ENCODE measurements around the gene XRCC4.

Gene XRCC4

DNA sequence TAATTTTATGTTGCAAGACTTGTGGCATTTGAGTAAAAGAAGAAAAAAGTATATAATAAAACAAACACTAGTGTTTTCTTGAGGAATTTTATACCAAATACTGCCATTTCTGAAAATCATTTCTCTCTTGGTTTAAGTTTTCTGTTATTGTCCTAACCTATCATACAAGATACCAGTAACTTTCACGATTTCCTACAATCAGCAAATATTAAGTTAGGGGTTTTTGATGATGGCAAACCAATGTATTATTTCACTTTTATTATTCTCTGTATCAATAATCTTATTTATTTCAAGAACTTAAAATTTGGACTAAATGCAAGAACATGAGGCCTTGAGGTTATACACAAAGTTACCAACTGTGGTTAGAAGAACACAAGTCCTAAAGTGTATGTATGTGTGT lies 285.2 kb downstream of the XRCC4 start:
- no peaks in the 10 kb centered on the region for H3K9me3 ChIP-seq (ENCODE audit: severe bottlenecking)
- ATAC-seq (ENCODE audit: low read depth) (no peak), DNase-seq (ENCODE audit: low spot score) (no peak)
- H3K27me3 ChIP-seq (ENCODE audit: insufficient read depth, poor library complexity, severe bottlenecking): no peaks in the 10 kb centered on the region
- no peak for TF ChIP-seq CTCF (IDR thresholded peaks at IDR 0.05; ENCODE audit: poor library complexity, severe bottlenecking)
- no peak overlapping the region for H3K4me3 ChIP-seq (ENCODE audit: severe bottlenecking)
- no peaks in the 10 kb centered on the region for H3K4me1 ChIP-seq (ENCODE audit: insufficient read depth, poor library complexity, severe bottlenecking)
- no peak overlapping the region for H3K27ac ChIP-seq (ENCODE audit: poor library complexity, severe bottlenecking)
- no peaks in the 10 kb centered on the region for H3K36me3 ChIP-seq (ENCODE audit: low read depth)

- DNase-seq (ENCODE audit: low spot score) (no peak), ATAC-seq (ENCODE audit: low read depth) (no peak)
- Histone ChIP-seq H3K27me3 (ENCODE audit: insufficient read depth, poor library complexity, severe bottlenecking) (no peaks in the 10 kb centered on the region), H3K9me3 (ENCODE audit: severe bottlenecking) (no peaks in the 10 kb centered on the region), H3K27ac (ENCODE audit: poor library complexity, severe bottlenecking) (no peak overlapping the region), H3K4me3 (ENCODE audit: severe bottlenecking) (no peak overlapping the region), H3K36me3 (ENCODE audit: low read depth) (no peaks in the 10 kb centered on the region), H3K4me1 (ENCODE audit: insufficient read depth, poor library complexity, severe bottlenecking) (no peaks in the 10 kb centered on the region)
- no peak for TF ChIP-seq CTCF (IDR thresholded peaks at IDR 0.05; ENCODE audit: poor library complexity, severe bottlenecking)
Measured at GRCh38 chr5:83363111-83363885, 286.0 kb downstream of the XRCC4 start.

- H3K4me1 ChIP-seq (ENCODE audit: insufficient read depth, poor library complexity, severe bottlenecking): no peaks in the 10 kb centered on the region
- ATAC-seq (ENCODE audit: low read depth) (no peak), DNase-seq (ENCODE audit: low spot score) (no peak)
- no peaks in the 10 kb centered on the region for H3K9me3 ChIP-seq (ENCODE audit: severe bottlenecking)
- TF ChIP-seq CTCF (IDR thresholded peaks at IDR 0.05; ENCODE audit: poor library complexity, severe bottlenecking): no peak
- H3K27me3 ChIP-seq (ENCODE audit: insufficient read depth, poor library complexity, severe bottlenecking): no peaks in the 10 kb centered on the region
- no peaks in the 10 kb centered on the region for H3K36me3 ChIP-seq (ENCODE audit: low read depth)
- H3K27ac ChIP-seq (ENCODE audit: poor library complexity, severe bottlenecking): no peak overlapping the region
- H3K4me3 ChIP-seq (ENCODE audit: severe bottlenecking): no peak overlapping the region
Measured at GRCh38 chr5:83363886-83364275, 286.5 kb downstream of the XRCC4 start.

DNA sequence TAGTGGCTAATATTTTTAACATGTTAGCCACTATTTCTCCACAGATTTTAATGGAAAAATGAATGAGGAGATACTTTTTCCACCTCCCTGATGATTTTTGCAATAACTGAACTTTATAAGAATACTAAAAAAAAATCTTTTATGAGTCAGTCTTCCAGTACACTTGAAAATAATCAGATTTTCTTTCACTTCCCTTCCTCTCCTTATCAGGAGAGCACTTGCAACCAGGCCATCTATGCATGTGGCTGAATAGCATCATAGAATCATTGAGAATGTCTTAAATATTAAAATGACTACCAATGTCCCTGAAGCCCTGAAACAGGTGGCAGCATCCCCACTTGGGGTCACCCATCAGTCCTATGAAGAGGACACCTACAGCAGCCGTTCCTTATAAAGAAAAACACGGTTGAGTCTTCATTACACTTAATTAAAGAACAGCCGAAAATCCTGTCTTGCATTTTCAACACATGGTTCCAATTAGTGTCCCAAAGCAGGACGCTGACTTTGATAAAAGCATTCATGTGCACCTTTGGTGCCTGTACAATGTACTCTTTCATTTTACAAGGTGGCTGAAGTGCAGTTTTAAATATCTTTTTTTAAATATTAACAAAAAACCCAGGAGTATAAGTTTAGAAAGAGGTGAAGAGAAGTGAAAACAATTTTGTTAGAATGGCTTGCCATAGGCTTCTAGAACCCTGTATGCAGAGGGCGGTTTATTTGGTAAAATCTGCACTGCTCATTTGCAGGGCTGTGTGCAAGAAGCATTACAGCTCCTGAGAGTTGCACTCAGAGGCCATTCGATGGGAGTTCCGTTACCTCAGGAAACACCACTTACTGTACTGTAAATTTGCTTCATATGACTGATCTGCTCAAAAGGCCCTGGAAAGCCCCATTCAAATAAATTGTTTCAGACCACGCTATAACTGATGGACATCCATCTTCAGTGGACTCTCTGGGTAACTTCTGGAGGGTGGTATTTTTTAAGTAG lies 287.3 kb downstream of the XRCC4 start:
- Histone ChIP-seq H3K4me3 (ENCODE audit: severe bottlenecking) (no peak overlapping the region), H3K27ac (ENCODE audit: poor library complexity, severe bottlenecking) (no peak overlapping the region)
- DNase-seq (ENCODE audit: low spot score): no peak

More for the DNA sequence above, 287.3 kb downstream of the XRCC4 start:
- Histone ChIP-seq H3K27me3 (ENCODE audit: insufficient read depth, poor library complexity, severe bottlenecking) (no peaks in the 10 kb centered on the region), H3K4me1 (ENCODE audit: insufficient read depth, poor library complexity, severe bottlenecking) (no peaks in the 10 kb centered on the region), H3K36me3 (ENCODE audit: low read depth) (no peaks in the 10 kb centered on the region), H3K9me3 (ENCODE audit: severe bottlenecking) (no peaks in the 10 kb centered on the region)
- no peak for TF ChIP-seq CTCF (IDR thresholded peaks at IDR 0.05; ENCODE audit: poor library complexity, severe bottlenecking)
- ATAC-seq (ENCODE audit: low read depth): no peak
